Bronchial epithelial cell (primary cell): Measurements from ENCODE around the gene NTN5. TPM values are rescaled to one million over a fixed set of nuclear protein-coding genes. Genes with fewer than 3 reads are reported as not detected.

Experiments
- DNase-seq: peaks from one replicate; pipeline ENCODE4 v3.0.0-alpha.2; 2010; ENCODE audit warnings: low read depth
- FAIRE-seq: peaks from 2 replicates; lab custom pipeline; 2011; peaks lifted over from hg19 to GRCh38; lab: Jason Lieb, UNC
- H3K27me3 ChIP-seq: 2 replicates; pipeline ENCODE4 v1.5.1; 2011; ENCODE audit warnings: low read length; ENCODE audit not compliant: control insufficient read depth, insufficient read depth
- H3K36me3 ChIP-seq: 2 replicates; pipeline ENCODE4 v1.5.1; 2011; ENCODE audit warnings: low read length; ENCODE audit not compliant: control insufficient read depth, insufficient read depth
- H3K4me3 ChIP-seq: 2 replicates; pipeline ENCODE4 v1.5.1; 2011; ENCODE audit warnings: mild to moderate bottlenecking, low read depth, low read length, control low read depth
- CTCF ChIP-seq: IDR thresholded peaks from 2 replicates; pipeline ENCODE4 v1.5.1; 2011; ENCODE audit warnings: mild to moderate bottlenecking, moderate library complexity, low read length, control low read depth, inconsistent platforms; ENCODE audit not compliant: insufficient read depth, severe bottlenecking
- total RNA-seq: library from RNA; depleted of rRNA; stranded (reverse); fragments of >200 nt; gene quantifications from 2 replicates; pipeline ENCODE4 v1.2.1, GENCODE V29; 2014

The NTN5 gene
- total RNA-seq, 1 donor from 2014 or later = not detected

GRCh38 chr19:48674921-48675824 is 2.4 kb upstream of the NTN5 start:
- DNase-seq (peak; percentile 58), FAIRE-seq (no peak)
- H3K4me3 ChIP-seq = no peak overlapping the region
- no peaks in the 10 kb centered on the region for H3K27me3 ChIP-seq
- H3K36me3 ChIP-seq = no peaks in the 10 kb centered on the region
- peak; percentile 90 for TF ChIP-seq CTCF

- Histone ChIP-seq H3K27me3 (no peaks in the 10 kb centered on the region), H3K4me3 (no peak overlapping the region), H3K36me3 (no peaks in the 10 kb centered on the region)
- FAIRE-seq = no peak
- no peak for DNase-seq
- no peak for TF ChIP-seq CTCF
Measured at GRCh38 chr19:48674216-48674809, 1.5 kb upstream of the NTN5 start.

GRCh38 chr19:48673436-48674100 is 751 bp upstream of the NTN5 start:
- H3K27me3 ChIP-seq = no peaks in the 10 kb centered on the region
- no peak for TF ChIP-seq CTCF
- no peak for FAIRE-seq
- no peak overlapping the region for H3K4me3 ChIP-seq
- no peaks in the 10 kb centered on the region for H3K36me3 ChIP-seq
- DNase-seq = no peak

DNA sequence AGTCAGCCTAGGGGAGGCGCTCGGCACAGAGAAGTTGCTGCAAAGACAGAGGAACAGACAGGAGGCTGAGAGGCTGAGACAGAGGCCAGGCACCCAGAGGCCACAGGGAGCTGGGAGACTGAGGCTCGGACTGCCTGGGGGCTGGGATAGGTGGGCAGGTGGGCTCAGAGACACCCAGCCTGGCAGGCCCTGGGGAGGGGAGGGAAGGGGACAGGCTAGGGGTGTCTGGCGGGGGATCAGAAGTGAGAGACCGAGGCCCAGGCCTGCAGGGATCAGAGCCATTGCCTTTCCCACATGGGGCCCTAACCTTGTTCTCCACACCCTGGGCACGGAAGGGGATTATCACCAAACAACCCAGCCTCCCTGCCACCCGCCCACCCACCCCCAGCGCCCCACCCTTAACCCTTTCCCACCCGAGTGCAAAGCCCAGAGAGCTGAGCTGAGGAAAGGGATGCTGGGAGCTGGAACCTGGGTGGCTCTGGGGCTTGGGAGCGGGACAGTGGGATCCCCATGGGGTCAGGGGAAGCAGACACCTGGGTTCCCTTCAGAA is 1.3 kb downstream of the NTN5 start:
- Histone ChIP-seq H3K36me3 (no peaks in the 10 kb centered on the region), H3K4me3 (no peak overlapping the region), H3K27me3 (no peaks in the 10 kb centered on the region)
- FAIRE-seq = no peak
- no peak for DNase-seq
- no peak for TF ChIP-seq CTCF

DNA sequence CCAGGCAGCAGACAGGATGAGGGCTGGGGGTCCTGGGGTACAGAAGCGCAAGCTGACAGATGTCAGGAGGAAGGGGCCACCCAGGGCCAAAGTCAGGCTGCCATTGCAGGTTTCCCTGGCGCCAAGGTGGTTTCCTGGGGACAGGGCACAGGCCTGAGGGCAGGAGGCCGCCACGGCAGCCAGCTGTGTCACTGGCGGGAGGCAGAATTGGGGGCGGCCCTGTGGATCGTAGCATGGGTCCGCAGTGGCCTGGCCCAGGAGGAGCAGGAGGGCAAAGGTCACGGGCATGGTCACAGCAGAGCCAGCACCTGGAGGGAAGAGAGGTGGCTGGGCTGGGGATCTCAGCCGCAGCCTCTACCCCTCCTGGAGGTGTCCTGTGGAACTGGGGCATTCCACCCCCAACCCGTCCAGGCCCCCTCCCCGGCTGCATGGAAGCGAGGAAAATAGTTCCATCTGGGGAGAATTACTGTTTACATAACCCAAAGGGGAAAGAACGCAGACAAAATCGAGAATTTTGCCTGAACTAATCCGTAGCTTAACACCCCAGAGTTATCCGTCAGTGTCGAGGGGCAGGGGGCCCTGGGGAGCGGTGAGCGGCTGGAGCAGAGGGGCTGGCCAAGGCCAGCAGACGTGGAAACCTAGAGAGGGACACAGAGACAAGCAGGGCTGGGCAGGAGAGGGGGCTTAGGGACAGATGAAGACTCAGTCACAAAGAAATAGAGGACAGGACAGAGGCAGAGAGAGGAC is 1.9 kb downstream of the NTN5 start:
- FAIRE-seq (no peak), DNase-seq (no peak)
- no peaks in the 10 kb centered on the region for H3K36me3 ChIP-seq
- no peaks in the 10 kb centered on the region for H3K27me3 ChIP-seq
- H3K4me3 ChIP-seq = no peak overlapping the region
- no peak for TF ChIP-seq CTCF
